Liver (tissue), 9 donors: ENCODE measurements around the gene RNF144B. TPM values are rescaled to one million over a fixed set of nuclear protein-coding genes. Genes with fewer than 3 reads are reported as not detected.

Experiments
- DNase-seq: peaks from one replicate; pipeline ENCODE4 v3.0.0-alpha.2; 2017; ENCODE audit warnings: low spot score
- H3K27ac ChIP-seq, 2 donors: one replicate each; pipeline ENCODE4 v1.7.0; 2013; ENCODE audit warnings: inconsistent platforms in 2 of 2, low read length in 2 of 2, control low read depth in 1 of 2, low read depth in 1 of 2, mild to moderate bottlenecking in 1 of 2
- H3K27me3 ChIP-seq, 4 donors: one replicate each; pipeline versions ENCODE4 v1.6.1 to v1.7.0; 2013; ENCODE audit warnings: low read length in 3 of 4, inconsistent platforms in 1 of 4, mild to moderate bottlenecking in 1 of 4, moderate library complexity in 1 of 4; ENCODE audit not compliant: control insufficient read depth in 4 of 4, insufficient read depth in 4 of 4
- H3K36me3 ChIP-seq, 4 donors: one replicate each; pipeline versions ENCODE4 v1.6.1 to v1.7.0; 2013; ENCODE audit warnings: low read length in 3 of 4, mild to moderate bottlenecking in 3 of 4, low read depth in 1 of 4, moderate library complexity in 1 of 4; ENCODE audit not compliant: control insufficient read depth in 4 of 4, insufficient read depth in 3 of 4
- H3K4me1 ChIP-seq, 4 donors: one replicate each; pipeline versions ENCODE4 v1.6.1 to v1.7.0; 2013; ENCODE audit warnings: low read length in 3 of 4, mild to moderate bottlenecking in 3 of 4, moderate library complexity in 1 of 4; ENCODE audit not compliant: control insufficient read depth in 4 of 4, insufficient read depth in 4 of 4
- H3K4me3 ChIP-seq, 3 donors: one replicate each; pipeline versions ENCODE4 v1.6.1 to v1.7.0; 2013; ENCODE audit warnings: low read length in 3 of 3, control low read depth in 1 of 3, low read depth in 1 of 3, mild to moderate bottlenecking in 1 of 3
- H3K9ac ChIP-seq, 2 donors: one replicate each; pipeline ENCODE4 v1.7.0; 2013; ENCODE audit warnings: low read length in 2 of 2, mild to moderate bottlenecking in 2 of 2, moderate library complexity in 2 of 2, control low read depth in 1 of 2, low read depth in 1 of 2
- H3K9me3 ChIP-seq, 4 donors: one replicate each; pipeline versions ENCODE4 v1.6.1 to v1.7.0; 2013; ENCODE audit warnings: low read length in 3 of 4; ENCODE audit not compliant: control insufficient read depth in 4 of 4
- CTCF ChIP-seq: fragments of 150-350 bp; IDR thresholded peaks from 2 replicates; pipeline ENCODE4 v1.5.1; 2017; ENCODE audit warnings: improper control_type of control experiment, low read depth, low read length; ENCODE audit not compliant: missing input control
- EGR1 ChIP-seq, 2 donors: IDR thresholded peaks; 2 replicates each; pipeline ENCODE4 v1.6.1; 2016 to 2018; ENCODE audit warnings: antibody characterized with exemption in 2 of 2, low read depth in 2 of 2
- FOXA1 ChIP-seq: IDR thresholded peaks from 2 replicates; pipeline ENCODE4 v1.6.1; 2016; ENCODE audit warnings: antibody characterized with exemption
- FOXA2 ChIP-seq: IDR thresholded peaks from 2 replicates; pipeline ENCODE4 v1.6.1; 2016; ENCODE audit warnings: antibody characterized with exemption
- GABPA ChIP-seq, 2 donors: IDR thresholded peaks in 1 of 2; conservative IDR thresholded peaks in 1 of 2; 2 replicates each; pipeline ENCODE4 v1.6.1; 2016; ENCODE audit warnings: antibody characterized with exemption in 2 of 2, mild to moderate bottlenecking in 1 of 2, moderate library complexity in 1 of 2
- HNF4A ChIP-seq, 2 donors: conservative IDR thresholded peaks; 2 replicates each; pipeline ENCODE4 v1.6.1; 2016; ENCODE audit warnings: antibody characterized with exemption in 2 of 2, mild to moderate bottlenecking in 2 of 2
- HNF4G ChIP-seq: IDR thresholded peaks from 2 replicates; pipeline ENCODE4 v1.6.1; 2016; ENCODE audit warnings: antibody characterized with exemption
- JUND ChIP-seq, 2 donors: IDR thresholded peaks; 2 replicates each; pipeline ENCODE4 v1.6.1; 2016; ENCODE audit warnings: antibody characterized with exemption in 2 of 2
- NR2F2 ChIP-seq: IDR thresholded peaks from 2 replicates; pipeline ENCODE4 v1.6.1; 2016; ENCODE audit warnings: antibody characterized with exemption
- RAD21 ChIP-seq, 2 donors: IDR thresholded peaks; 2 replicates each; pipeline ENCODE4 v1.6.1; 2016; ENCODE audit warnings: antibody characterized with exemption in 2 of 2, mild to moderate bottlenecking in 2 of 2
- RXRA ChIP-seq, 2 donors: IDR thresholded peaks; 2 replicates each; pipeline ENCODE4 v1.6.1; 2017 to 2018; ENCODE audit warnings: antibody characterized with exemption in 2 of 2, mild to moderate bottlenecking in 1 of 2
- SP1 ChIP-seq: IDR thresholded peaks from 2 replicates; pipeline ENCODE4 v1.6.1; 2018; ENCODE audit warnings: antibody characterized with exemption, mild to moderate bottlenecking
- TAF1 ChIP-seq: conservative IDR thresholded peaks from 2 replicates; pipeline ENCODE4 v1.6.1; 2016; ENCODE audit warnings: antibody characterized with exemption, mild to moderate bottlenecking
- YY1 ChIP-seq: IDR thresholded peaks from 2 replicates; pipeline ENCODE4 v1.6.1; 2016; ENCODE audit warnings: antibody characterized with exemption, mild to moderate bottlenecking
- ZBTB33 ChIP-seq: IDR thresholded peaks from 2 replicates; pipeline ENCODE4 v1.6.1; 2016; ENCODE audit warnings: antibody characterized with exemption
- WGBS: extraction: QIAGEN DNeasy Blood & Tissue Kit; methylation state at CpG from one replicate; pipeline ENCODE4 v1.1.7; 2013; 5-methylcytosine and 5-hydroxymethylcytosine counted together
- polyA plus RNA-seq, 2 donors: library from polyadenylated mRNA; stranded (reverse) in 1 of 2; unstranded in 1 of 2; fragments of 200-250 nt in 1 of 2; fragments of >200 nt in 1 of 2; fragmentation: Nextera tagmentation in 1 of 2; extraction: Ambion mirVana in 1 of 2; gene quantifications; one replicate each; pipeline versions ENCODE4 v1.2.1 to v1.2.3, GENCODE V29; 2013 to 2015
- total RNA-seq, 2 donors: library from RNA; depleted of rRNA; stranded (reverse); fragments of >200 nt; gene quantifications; one replicate each; pipeline ENCODE4 v1.2.3, GENCODE V29; 2014
- TF ChIP-seq, protein P1 (sequence below): IDR thresholded peaks from 2 replicates; pipeline ENCODE4 v1.6.1; 2016; ENCODE audit warnings: antibody characterized with exemption, mild to moderate bottlenecking
- TF ChIP-seq, protein P2 (sequence below): IDR thresholded peaks from 2 replicates; pipeline ENCODE4 v1.6.1; 2016; ENCODE audit warnings: antibody characterized with exemption
- TF ChIP-seq, protein P3 (sequence below): IDR thresholded peaks from 2 replicates; pipeline ENCODE4 v1.6.1; 2016; ENCODE audit warnings: antibody characterized with exemption
- donor health status: healthy.
- donor health status: healthy.
- donor health status: healthy.
- donor health status: healthy.
- donor health status: healthy.

Gene RNF144B
- total and polyA plus RNA-seq, 4 donors: 3.0 to 15.1 (median 7.6) TPM

- TF ChIP-seq YY1: no peak
- TF ChIP-seq EGR1 (IDR thresholded peaks at IDR 0.05; ENCODE audit: low read depth in 2 of 2): no peak
- TF ChIP-seq HNF4A (conservative IDR thresholded peaks at IDR 0.05): no peak
- no peak for TF ChIP-seq JUND (IDR thresholded peaks at IDR 0.05)
- TF ChIP-seq FOXA2: no peak
- TF ChIP-seq TAF1: no peak
- TF ChIP-seq, protein P1, sequence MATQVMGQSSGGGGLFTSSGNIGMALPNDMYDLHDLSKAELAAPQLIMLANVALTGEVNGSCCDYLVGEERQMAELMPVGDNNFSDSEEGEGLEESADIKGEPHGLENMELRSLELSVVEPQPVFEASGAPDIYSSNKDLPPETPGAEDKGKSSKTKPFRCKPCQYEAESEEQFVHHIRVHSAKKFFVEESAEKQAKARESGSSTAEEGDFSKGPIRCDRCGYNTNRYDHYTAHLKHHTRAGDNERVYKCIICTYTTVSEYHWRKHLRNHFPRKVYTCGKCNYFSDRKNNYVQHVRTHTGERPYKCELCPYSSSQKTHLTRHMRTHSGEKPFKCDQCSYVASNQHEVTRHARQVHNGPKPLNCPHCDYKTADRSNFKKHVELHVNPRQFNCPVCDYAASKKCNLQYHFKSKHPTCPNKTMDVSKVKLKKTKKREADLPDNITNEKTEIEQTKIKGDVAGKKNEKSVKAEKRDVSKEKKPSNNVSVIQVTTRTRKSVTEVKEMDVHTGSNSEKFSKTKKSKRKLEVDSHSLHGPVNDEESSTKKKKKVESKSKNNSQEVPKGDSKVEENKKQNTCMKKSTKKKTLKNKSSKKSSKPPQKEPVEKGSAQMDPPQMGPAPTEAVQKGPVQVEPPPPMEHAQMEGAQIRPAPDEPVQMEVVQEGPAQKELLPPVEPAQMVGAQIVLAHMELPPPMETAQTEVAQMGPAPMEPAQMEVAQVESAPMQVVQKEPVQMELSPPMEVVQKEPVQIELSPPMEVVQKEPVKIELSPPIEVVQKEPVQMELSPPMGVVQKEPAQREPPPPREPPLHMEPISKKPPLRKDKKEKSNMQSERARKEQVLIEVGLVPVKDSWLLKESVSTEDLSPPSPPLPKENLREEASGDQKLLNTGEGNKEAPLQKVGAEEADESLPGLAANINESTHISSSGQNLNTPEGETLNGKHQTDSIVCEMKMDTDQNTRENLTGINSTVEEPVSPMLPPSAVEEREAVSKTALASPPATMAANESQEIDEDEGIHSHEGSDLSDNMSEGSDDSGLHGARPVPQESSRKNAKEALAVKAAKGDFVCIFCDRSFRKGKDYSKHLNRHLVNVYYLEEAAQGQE: no peak
- TF ChIP-seq RAD21 (IDR thresholded peaks at IDR 0.05): no peak
- no peak for TF ChIP-seq ZBTB33
- TF ChIP-seq SP1: no peak
- TF ChIP-seq GABPA (IDR thresholded peaks at IDR 0.05 in 1 of 2, conservative IDR thresholded peaks at IDR 0.05 in 1 of 2): no peak
- TF ChIP-seq HNF4G: no peak
- no peak for TF ChIP-seq FOXA1
- TF ChIP-seq CTCF: no peak
- TF ChIP-seq RXRA (IDR thresholded peaks at IDR 0.05): no peak
- no peak for TF ChIP-seq NR2F2
- TF ChIP-seq, protein P2, sequence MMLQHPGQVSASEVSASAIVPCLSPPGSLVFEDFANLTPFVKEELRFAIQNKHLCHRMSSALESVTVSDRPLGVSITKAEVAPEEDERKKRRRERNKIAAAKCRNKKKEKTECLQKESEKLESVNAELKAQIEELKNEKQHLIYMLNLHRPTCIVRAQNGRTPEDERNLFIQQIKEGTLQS: no peak
- TF ChIP-seq, protein P3, sequence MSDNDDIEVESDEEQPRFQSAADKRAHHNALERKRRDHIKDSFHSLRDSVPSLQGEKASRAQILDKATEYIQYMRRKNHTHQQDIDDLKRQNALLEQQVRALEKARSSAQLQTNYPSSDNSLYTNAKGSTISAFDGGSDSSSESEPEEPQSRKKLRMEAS: no peak
- no peak for DNase-seq
- Histone ChIP-seq H3K4me3 (no peak overlapping the region), H3K9me3 (no peaks in the 10 kb centered on the region), H3K4me1 (peaks cover 0 to 1% (median 0%) of the 10 kb centered on the region in 4 donors), H3K9ac (no peak overlapping the region), H3K27ac (no peak overlapping the region), H3K36me3 (peaks cover 0 to 6% (median 2%) of the 10 kb centered on the region in 4 donors), H3K27me3 (no peaks in the 10 kb centered on the region)
- 96% methylated on average over 11 of the region's 11 CpGs for WGBS
Observed at GRCh38 chr6:18415207-18415606, 28.1 kb downstream of the RNF144B start.
